GM12872 (cell line): ENCODE results near the gene MKLN1.

ENCODE experiments used
- CTCF ChIP-seq: IDR thresholded peaks from 3 replicates; pipeline ENCODE4 v1.5.1; 2011; ENCODE audit warnings: low read depth, mild to moderate bottlenecking, low read length, moderate library complexity; ENCODE audit not compliant: insufficient read depth

Gene MKLN1

GRCh38 chr7:131436384-131436783 is 108.7 kb downstream of the MKLN1 start:
- TF ChIP-seq CTCF, result no peak

GRCh38 chr7:131438969-131439368 is 111.3 kb downstream of the MKLN1 start:
- no peak for TF ChIP-seq CTCF

DNA sequence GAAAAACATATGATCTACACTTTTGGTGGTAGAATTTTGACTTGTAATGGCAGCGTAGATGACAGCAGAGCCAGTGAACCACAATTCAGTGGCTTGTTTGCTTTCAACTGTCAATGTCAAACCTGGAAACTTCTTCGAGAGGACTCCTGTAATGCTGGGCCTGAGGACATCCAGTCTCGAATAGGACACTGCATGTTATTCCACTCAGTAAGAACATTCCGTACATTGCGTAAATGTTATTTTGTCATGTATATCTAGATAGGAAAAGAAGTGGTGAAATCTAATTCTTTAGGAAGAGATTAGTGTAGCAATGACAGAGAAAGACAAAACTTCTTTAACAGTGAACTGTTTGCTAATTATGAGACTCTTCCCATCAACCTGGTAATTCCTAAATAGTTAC is 115.8 kb downstream of the MKLN1 start:
- TF ChIP-seq CTCF, result no peak

DNA sequence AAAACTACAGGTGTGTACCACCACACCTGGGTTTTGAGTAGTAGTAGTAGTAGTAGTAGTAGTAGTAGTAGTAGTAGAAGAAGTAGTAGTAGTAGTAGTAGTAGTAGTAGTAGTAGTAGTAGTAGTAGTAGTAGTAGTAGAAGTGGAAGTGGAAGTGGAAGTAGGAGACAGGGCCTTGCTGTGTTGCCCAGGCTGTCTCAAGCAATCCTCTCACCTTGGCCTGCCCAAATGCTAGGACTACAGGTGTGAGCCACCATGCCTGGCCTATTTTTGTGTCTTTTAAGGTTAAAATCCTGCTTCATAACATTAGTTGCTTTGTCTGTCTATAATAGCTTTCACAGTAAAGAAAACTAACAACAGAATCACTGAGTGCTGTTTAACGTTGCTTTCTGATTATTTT is 117.0 kb downstream of the MKLN1 start:
- TF ChIP-seq CTCF, result no peak

- TF ChIP-seq CTCF, result no peak
These were observed 121.8 kb downstream of the MKLN1 start for GRCh38 chr7:131449373-131449902.

GRCh38 chr7:131454498-131454897 is 126.8 kb downstream of the MKLN1 start:
- TF ChIP-seq CTCF, result no peak

DNA sequence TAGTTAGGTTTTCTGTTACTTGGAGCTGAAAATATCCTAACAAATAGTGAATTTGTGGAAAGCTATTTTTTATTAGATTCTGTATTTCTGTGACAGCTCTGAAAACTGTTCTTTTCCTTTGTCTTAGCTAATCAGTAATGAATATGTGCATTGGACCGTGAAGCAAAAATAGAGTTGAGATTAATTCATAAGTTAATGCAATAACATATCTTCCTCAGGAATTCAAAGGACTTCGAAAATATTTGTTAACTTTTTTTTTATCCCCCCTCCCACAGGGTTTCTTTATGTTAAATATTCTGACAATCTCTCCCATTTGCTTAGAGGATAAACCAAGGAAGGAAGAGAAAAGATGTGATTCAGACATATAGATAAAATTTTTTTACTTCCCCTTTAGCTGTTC is 127.3 kb downstream of the MKLN1 start:
- TF ChIP-seq CTCF, result no peak
